Measurements from ENCODE around the gene L1TD1. TPM values are rescaled to one million over a fixed set of nuclear protein-coding genes. Genes with fewer than 3 reads are reported as not detected.

The L1TD1 gene
- total and polyA plus RNA-seq, 9 of the 15 experiments (the other 6 are each of a cell fraction or from before 2014, with no cell fraction given) = 0.09 TPM; not detected in 8

- Histone ChIP-seq H2AFZ (ENCODE audit: low read depth, low read length) (no peak overlapping the region), H3K27ac (ENCODE audit: extremely low read depth, low read depth, low read length) (no peak overlapping the region), H3K27me3 (ENCODE audit: control insufficient read depth in 2 of 2, insufficient read depth in 2 of 2, low read length in 2 of 2) (peaks cover 12 to 33% of the 10 kb centered on the region in 2 experiments), H3K9ac (ENCODE audit: insufficient read depth in 1 of 2, low read depth in 2 of 2, low read length in 2 of 2) (no peak overlapping the region), H3K4me3 (no peak overlapping the region), H3K79me2 (ENCODE audit: control insufficient read depth, insufficient read depth, low read length) (no peaks in the 10 kb centered on the region), H3K4me1 (replicated peaks in 1 of 2; ENCODE audit: control insufficient read depth in 2 of 2, insufficient read depth in 2 of 2, low read length in 2 of 2) (no peaks in the 10 kb centered on the region), H3K4me2 (ENCODE audit: insufficient read depth, low read length) (no peak overlapping the region), H3K9me3 (replicated peaks; ENCODE audit: control insufficient read depth, insufficient read depth, low read depth, low read length) (no peaks in the 10 kb centered on the region), H4K20me1 (replicated peaks; ENCODE audit: control insufficient read depth, insufficient read depth, low read length) (no peaks in the 10 kb centered on the region), H3K9me1 (ENCODE audit: control insufficient read depth, insufficient read depth, low read length) (no peaks in the 10 kb centered on the region), H3K36me3 (ENCODE audit: control insufficient read depth, insufficient read depth, low read length) (no peaks in the 10 kb centered on the region)
- POLR2A ChIA-PET = interaction anchor here (0.6 kb wide), 1 partner anchor 75 kb away, joined by 3 read pairs; no protein-coding TSS in a partner anchor
- ATAC-seq (no peak), DNase-seq (ENCODE audit: extremely low read depth in 1 of 4, low spot score in 3 of 4) (no peak), FAIRE-seq (no peak)
- in situ Hi-C loops (cut with MboI) = no loop called here
- CTCF ChIA-PET (ENCODE audit: low intra/inter-chr PET ratio) = no interaction called here
- intact Hi-C loops (cut with micrococcal nuclease) = no loop called here
- TF ChIP-seq FOXP4 (CRISPR knock-in tag; IDR thresholded peaks at IDR 0.05; ENCODE audit: borderline replicate concordance) (no peak), ZNF165 (CRISPR knock-in tag; IDR thresholded peaks at IDR 0.05; ENCODE audit: borderline replicate concordance) (no peak), ATF3 (IDR thresholded peaks at IDR 0.05) (peak; percentile 41), ATF3 (CRISPR knock-in tag; conservative IDR thresholded peaks at IDR 0.05) (no peak)
- 4% methylated on average over 3 of the region's 3 CpGs for WGBS (ENCODE audit: insufficient coverage, low coverage, missing lambda C conversion rate)
- no TSS peak for BruUV-seq (replicated peaks)
These were observed 4.1 kb downstream of the L1TD1 start for GRCh38 chr1:62198781-62199125.
